ENCODE data around the gene TTC34.

DNA sequence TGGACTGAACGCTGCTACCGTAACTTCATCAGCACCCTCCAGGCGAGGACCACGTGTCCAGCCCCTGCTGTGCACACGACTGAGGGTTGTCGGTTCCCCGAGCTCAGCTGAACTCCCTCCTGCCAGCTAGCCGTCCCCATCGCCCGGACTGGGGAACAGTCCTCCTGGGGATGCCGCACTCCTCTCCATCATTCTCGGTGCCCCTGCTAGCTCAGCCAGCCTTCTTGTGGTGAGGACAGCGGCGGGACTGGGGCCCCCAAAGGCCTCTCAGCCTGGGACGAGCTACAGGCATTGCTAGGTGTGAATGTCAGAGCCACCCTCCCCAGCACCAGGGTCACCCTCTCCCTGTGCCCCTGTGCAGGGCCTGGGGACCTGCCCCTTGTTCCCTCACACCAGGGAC, 8.8 kb upstream of the TTC34 start:
- TF ChIP-seq LEF1 (IDR thresholded peaks at IDR 0.05; ENCODE audit: borderline replicate concordance) (no peak), FOXK2 (IDR thresholded peaks at IDR 0.05) (no peak), BHLHE40 (IDR thresholded peaks at IDR 0.05; ENCODE audit: borderline replicate concordance) (no peak), NFRKB (IDR thresholded peaks at IDR 0.05) (no peak), HDGF (IDR thresholded peaks at IDR 0.05; ENCODE audit: borderline replicate concordance) (no peak), TARDBP (IDR thresholded peaks at IDR 0.05) (no peak), SP1 (IDR thresholded peaks at IDR 0.05) (no peak)

Data from HEK293T (cell line).